Progenitor cell of endocrine pancreas (in vitro differentiated cells): ENCODE results near the gene RSPH1. TPM values are rescaled to one million over a fixed set of nuclear protein-coding genes. Genes with fewer than 3 reads are reported as not detected.

Source experiments
- DNase-seq: peaks from one replicate; pipeline ENCODE4 v3.0.0; 2021; ENCODE audit warnings: low spot score; ENCODE audit not compliant: unreplicated experiment
- H3K27ac Mint-ChIP-seq: 2 replicates; pipeline ENCODE4 v1.8.0; 2021; ENCODE audit warnings: mild to moderate bottlenecking, moderate library complexity, mixed read lengths
- H3K27me3 Mint-ChIP-seq: 2 replicates; pipeline ENCODE4 v1.8.0; 2021; ENCODE audit warnings: mixed read lengths
- H3K36me3 Mint-ChIP-seq: 2 replicates; pipeline ENCODE4 v1.8.0; 2022; ENCODE audit warnings: mixed read lengths; ENCODE audit not compliant: insufficient read depth
- H3K4me1 Mint-ChIP-seq: 2 replicates; pipeline ENCODE4 v1.8.0; 2021; ENCODE audit warnings: low read depth, mixed read lengths
- H3K4me3 Mint-ChIP-seq: 2 replicates; pipeline ENCODE4 v1.8.0; 2021; ENCODE audit warnings: low read depth, mild to moderate bottlenecking, moderate library complexity, mixed read lengths
- H3K9me3 Mint-ChIP-seq: 2 replicates; pipeline ENCODE4 v1.8.0; 2021; ENCODE audit warnings: low read depth, mixed read lengths
- CTCF ChIP-seq: fragments of 200-600 bp; sonication (generic); IDR thresholded peaks from one replicate; pipeline ENCODE4 v1.5.0; 2021; ENCODE audit warnings: antibody characterized with exemption, mild to moderate bottlenecking; ENCODE audit not compliant: unreplicated experiment
- total RNA-seq: library from RNA; stranded (reverse); gene quantifications from 2 replicates; pipeline ENCODE4 v1.2.1, GENCODE V29; 2021

Gene RSPH1
- total RNA-seq, 1 donor from 2014 or later, result 7.1 TPM

DNA sequence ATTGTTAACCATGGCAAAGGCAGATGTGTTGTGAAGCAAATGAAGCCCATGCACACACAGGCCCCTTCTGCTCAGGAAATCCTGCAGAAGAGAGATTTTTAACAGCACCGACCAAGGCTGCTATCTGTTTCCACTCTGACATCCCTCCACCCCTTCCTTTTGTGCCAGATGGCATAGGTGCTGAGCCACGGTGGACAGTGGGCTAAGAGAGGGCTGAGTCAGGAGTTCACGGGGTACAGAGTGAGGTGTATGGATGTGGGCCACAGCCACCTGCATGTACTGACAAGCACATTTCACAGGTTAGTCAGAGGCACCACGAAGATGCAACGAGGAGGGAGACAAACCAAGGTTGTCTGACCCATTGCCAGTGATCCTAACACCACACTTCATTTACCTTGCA lies 9.5 kb downstream of the RSPH1 start:
- H3K27ac Mint-ChIP-seq, result no peak overlapping the region
- H3K4me3 Mint-ChIP-seq, result no peak overlapping the region

GRCh38 chr21:42486072-42486471 lies 10.0 kb downstream of the RSPH1 start:
- H3K27me3 Mint-ChIP-seq, result peaks cover 3% of the 10 kb centered on the region
- H3K36me3 Mint-ChIP-seq, result no peaks in the 10 kb centered on the region
- peaks cover 4% of the 10 kb centered on the region for H3K4me1 Mint-ChIP-seq
- no peak overlapping the region for H3K27ac Mint-ChIP-seq
- DNase-seq, result no peak
- no peak overlapping the region for H3K4me3 Mint-ChIP-seq
- no peak for TF ChIP-seq CTCF
- peaks cover 5% of the 10 kb centered on the region for H3K9me3 Mint-ChIP-seq

More for the DNA sequence above, 9.5 kb downstream of the RSPH1 start:
- peaks cover 4% of the 10 kb centered on the region for H3K4me1 Mint-ChIP-seq
- peaks cover 1% of the 10 kb centered on the region for H3K9me3 Mint-ChIP-seq
- H3K27me3 Mint-ChIP-seq, result peaks cover 3% of the 10 kb centered on the region
- DNase-seq, result no peak
- H3K36me3 Mint-ChIP-seq, result no peaks in the 10 kb centered on the region
- no peak for TF ChIP-seq CTCF

- no peak overlapping the region for H3K27ac Mint-ChIP-seq
- H3K36me3 Mint-ChIP-seq, result no peaks in the 10 kb centered on the region
- no peak for TF ChIP-seq CTCF
- no peak for DNase-seq
- H3K4me1 Mint-ChIP-seq, result peaks cover 4% of the 10 kb centered on the region
- peaks cover 3% of the 10 kb centered on the region for H3K27me3 Mint-ChIP-seq
- H3K4me3 Mint-ChIP-seq, result no peak overlapping the region
- H3K9me3 Mint-ChIP-seq, result peaks cover 5% of the 10 kb centered on the region
Measured at GRCh38 chr21:42484966-42485365, 11.1 kb downstream of the RSPH1 start.

DNA sequence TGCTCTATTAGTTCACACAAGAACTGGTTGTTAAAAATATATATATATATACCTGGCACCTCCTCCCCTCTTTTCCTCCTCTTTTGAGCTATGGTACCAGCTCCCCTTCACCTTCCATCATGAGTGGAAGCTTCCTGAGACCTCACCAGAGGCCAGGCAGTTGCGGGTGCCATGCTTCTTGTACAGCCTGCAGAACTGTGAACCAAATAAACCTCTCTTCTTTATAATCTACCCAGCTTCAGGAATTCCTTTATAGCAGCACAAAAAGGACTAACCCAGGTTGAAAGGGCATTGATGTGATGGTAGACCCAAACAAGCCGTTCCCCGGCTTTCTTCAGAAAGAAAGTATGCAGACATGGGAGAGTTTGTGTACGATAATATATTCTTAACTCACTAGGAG lies 14.9 kb downstream of the RSPH1 start:
- Mint-ChIP-seq H3K36me3 (no peaks in the 10 kb centered on the region), H3K4me3 (no peak overlapping the region), H3K27ac (peak overlapping the region; percentile 17), H3K27me3 (no peaks in the 10 kb centered on the region), H3K9me3 (peaks cover 5% of the 10 kb centered on the region), H3K4me1 (peaks cover 4% of the 10 kb centered on the region)
- TF ChIP-seq CTCF, result no peak
- no peak for DNase-seq

DNA sequence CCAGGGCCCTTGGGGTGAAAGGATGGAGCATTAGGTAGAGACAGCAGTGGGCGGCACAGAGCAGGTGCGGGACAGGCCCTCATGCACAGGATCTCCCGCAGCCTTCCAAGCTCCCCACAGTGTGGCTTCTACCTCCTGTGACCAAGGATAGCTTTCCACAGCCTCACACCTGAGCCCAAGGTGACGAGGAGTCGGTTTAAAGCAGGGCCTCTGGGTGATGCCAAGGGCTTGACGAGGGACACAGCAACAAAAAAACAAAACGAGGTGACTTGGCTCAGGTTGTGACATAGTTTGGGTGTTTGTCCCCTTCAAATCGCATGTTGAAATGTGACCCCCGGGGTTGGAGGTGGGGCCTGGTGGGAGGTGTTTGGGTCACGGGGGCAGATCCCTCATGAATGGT lies 15.3 kb downstream of the RSPH1 start:
- Mint-ChIP-seq H3K4me3 (no peak overlapping the region), H3K27ac (no peak overlapping the region), H3K27me3 (no peaks in the 10 kb centered on the region), H3K9me3 (peaks cover 5% of the 10 kb centered on the region), H3K4me1 (peaks cover 4% of the 10 kb centered on the region), H3K36me3 (no peaks in the 10 kb centered on the region)
- DNase-seq, result no peak
- TF ChIP-seq CTCF, result no peak
